Measurements from ENCODE around the gene SOX11. TPM values are rescaled to one million over a fixed set of nuclear protein-coding genes. Genes with fewer than 3 reads are reported as not detected.

SOX11 gene
- total RNA-seq, 1 experiment from 2014 or later = not detected

GRCh38 chr2:5741242-5741641 is 49.1 kb downstream of the SOX11 start:
- Mint-ChIP-seq H3K4me3 (ENCODE audit: unreplicated experiment) (no peak overlapping the region), H3K36me3 (ENCODE audit: insufficient read depth, unreplicated experiment) (no peaks in the 10 kb centered on the region), H3K4me1 (ENCODE audit: insufficient read depth, unreplicated experiment) (no peaks in the 10 kb centered on the region), H3K27me3 (ENCODE audit: insufficient read depth, unreplicated experiment) (no peaks in the 10 kb centered on the region), H3K9me3 (ENCODE audit: unreplicated experiment) (no peaks in the 10 kb centered on the region), H3K27ac (ENCODE audit: low read depth, unreplicated experiment) (no peak overlapping the region)
- ChIA-PET CTCF (no interaction called here), POLR2A (no interaction called here)
- no peak for DNase-seq (ENCODE audit: unreplicated experiment)
- intact Hi-C loops (cut with micrococcal nuclease) = no loop called here
- no peak for TF ChIP-seq CTCF (IDR thresholded peaks at IDR 0.05; ENCODE audit: unreplicated experiment)
- BruUV-seq (replicated peaks) = no TSS peak

- intact Hi-C loops (cut with micrococcal nuclease) = no loop called here
- POLR2A ChIA-PET = no interaction called here
- DNase-seq (ENCODE audit: unreplicated experiment) = no peak
- no TSS peak for BruUV-seq (replicated peaks)
- H3K4me3 Mint-ChIP-seq (ENCODE audit: unreplicated experiment) = no peak overlapping the region
- no peak for TF ChIP-seq CTCF (IDR thresholded peaks at IDR 0.05; ENCODE audit: unreplicated experiment)
- H3K27ac Mint-ChIP-seq (ENCODE audit: low read depth, unreplicated experiment) = no peak overlapping the region
- H3K9me3 Mint-ChIP-seq (ENCODE audit: unreplicated experiment) = no peaks in the 10 kb centered on the region
- H3K4me1 Mint-ChIP-seq (ENCODE audit: insufficient read depth, unreplicated experiment) = no peaks in the 10 kb centered on the region
- no peaks in the 10 kb centered on the region for H3K36me3 Mint-ChIP-seq (ENCODE audit: insufficient read depth, unreplicated experiment)
- no peaks in the 10 kb centered on the region for H3K27me3 Mint-ChIP-seq (ENCODE audit: insufficient read depth, unreplicated experiment)
- CTCF ChIA-PET = interaction anchor here (0.6 to 1.1 kb wide), 2 partner anchors 17 to 1782 kb away, joined by 3 read pairs; no protein-coding TSS in a partner anchor
Measured at GRCh38 chr2:5742126-5742525, 49.9 kb downstream of the SOX11 start.

GRCh38 chr2:5748391-5748790 is 56.2 kb downstream of the SOX11 start:
- H3K27me3 Mint-ChIP-seq (ENCODE audit: insufficient read depth, unreplicated experiment) = no peaks in the 10 kb centered on the region
- no peaks in the 10 kb centered on the region for H3K36me3 Mint-ChIP-seq (ENCODE audit: insufficient read depth, unreplicated experiment)
- no peak for TF ChIP-seq CTCF (IDR thresholded peaks at IDR 0.05; ENCODE audit: unreplicated experiment)
- peaks cover 8% of the 10 kb centered on the region for H3K9me3 Mint-ChIP-seq (ENCODE audit: unreplicated experiment)
- H3K4me3 Mint-ChIP-seq (ENCODE audit: unreplicated experiment) = no peak overlapping the region
- CTCF ChIA-PET = no interaction called here
- DNase-seq (ENCODE audit: unreplicated experiment) = no peak
- peaks cover 7% of the 10 kb centered on the region for H3K4me1 Mint-ChIP-seq (ENCODE audit: insufficient read depth, unreplicated experiment)
- no TSS peak for BruUV-seq (replicated peaks)
- POLR2A ChIA-PET = no interaction called here
- intact Hi-C loops (cut with micrococcal nuclease) = no loop called here
- no peak overlapping the region for H3K27ac Mint-ChIP-seq (ENCODE audit: low read depth, unreplicated experiment)

DNA sequence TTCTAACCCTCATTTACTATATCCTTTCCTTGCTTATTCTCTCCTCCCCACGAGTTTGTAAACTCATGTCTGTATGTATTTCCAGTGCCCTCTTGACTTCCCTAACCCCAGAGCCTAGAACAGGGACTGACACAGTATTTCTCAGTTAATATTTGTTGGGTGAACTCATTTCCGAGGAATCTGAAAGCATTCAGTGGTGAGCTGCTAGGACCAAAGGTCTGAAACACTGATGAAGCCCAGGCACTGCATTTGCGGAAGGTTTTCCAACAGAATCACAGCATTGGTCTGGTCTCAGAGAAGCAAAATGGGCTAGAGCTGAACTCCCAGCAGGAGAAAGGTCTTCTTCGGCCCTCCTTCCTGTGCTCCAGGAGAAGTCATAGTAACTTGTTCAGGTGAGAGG is 56.8 kb downstream of the SOX11 start:
- intact Hi-C loops (cut with micrococcal nuclease) = no loop called here
- Mint-ChIP-seq H3K36me3 (ENCODE audit: insufficient read depth, unreplicated experiment) (no peaks in the 10 kb centered on the region), H3K4me3 (ENCODE audit: unreplicated experiment) (no peak overlapping the region), H3K4me1 (ENCODE audit: insufficient read depth, unreplicated experiment) (peaks cover 7% of the 10 kb centered on the region), H3K9me3 (ENCODE audit: unreplicated experiment) (peaks cover 8% of the 10 kb centered on the region), H3K27ac (ENCODE audit: low read depth, unreplicated experiment) (no peak overlapping the region), H3K27me3 (ENCODE audit: insufficient read depth, unreplicated experiment) (no peaks in the 10 kb centered on the region)
- no TSS peak for BruUV-seq (replicated peaks)
- DNase-seq (ENCODE audit: unreplicated experiment) = no peak
- ChIA-PET POLR2A (no interaction called here), CTCF (no interaction called here)
- TF ChIP-seq CTCF (IDR thresholded peaks at IDR 0.05; ENCODE audit: unreplicated experiment) = no peak

All from MCF 10A (cell line).